Erythroblast (primary cell): Measurements from ENCODE around the gene FKBP7.

Experiments
- GATA1 ChIP-seq: IDR thresholded peaks from 2 replicates; pipeline ENCODE4 v1.6.1; 2011; ENCODE audit warnings: low read depth, mild to moderate bottlenecking, control low read depth, low read length, moderate library complexity
- POLR2A ChIP-seq: IDR thresholded peaks from 2 replicates; pipeline ENCODE4 v1.6.1; 2011; ENCODE audit warnings: mild to moderate bottlenecking, low read length

DNA sequence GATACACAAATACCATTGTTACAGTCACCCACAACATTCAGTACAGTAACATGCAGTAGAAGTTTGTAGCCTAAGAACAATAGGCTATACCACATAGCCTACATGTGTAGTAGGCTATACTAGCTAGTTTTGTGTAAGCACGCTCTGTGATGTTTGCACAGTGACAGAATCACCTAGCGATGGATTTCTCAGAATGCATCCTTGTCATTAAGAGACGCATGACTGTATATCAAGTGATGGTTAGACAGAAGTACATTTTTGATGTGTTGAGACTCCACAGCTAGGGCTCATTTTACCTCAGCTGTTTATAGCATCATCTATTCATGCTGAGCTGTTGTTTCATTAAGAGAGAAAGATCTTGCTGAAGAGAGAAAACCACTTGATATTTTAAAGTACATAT is 21.2 kb upstream of the FKBP7 start:
- TF ChIP-seq POLR2A (no peak), GATA1 (no peak)
